Lower lobe of right lung (tissue), 2 donors: ENCODE measurements around the gene AK4. TPM values are rescaled to one million over a fixed set of nuclear protein-coding genes. Genes with fewer than 3 reads are reported as not detected.
"Not testable (repeated sequence)": the region's sequence is repeated elsewhere in the genome, so short reads cannot be mapped to it uniquely, and the experiment has no call there.

Source experiments
- ATAC-seq, 2 donors: fragments of 200-7000 bp; cut with Tn5 transposase; one replicate each; pipeline ENCODE4 v1.9.1; 2020 to 2022; ENCODE audit warnings: mild to moderate bottlenecking in 2 of 2, moderate library complexity in 2 of 2
- DNase-seq: peaks from one replicate; pipeline ENCODE4 v3.0.0-alpha.2; 2020
- H3K27ac ChIP-seq: fragments of 200-600 bp; one replicate; pipeline ENCODE4 v1.8.0; 2022
- H3K27me3 ChIP-seq: fragments of 200-600 bp; one replicate; pipeline ENCODE4 v1.8.0; 2022; ENCODE audit warnings: low read depth
- H3K36me3 ChIP-seq: fragments of 200-600 bp; one replicate; pipeline ENCODE4 v1.8.0; 2022; ENCODE audit warnings: mild to moderate bottlenecking
- H3K4me1 ChIP-seq: fragments of 200-600 bp; one replicate; pipeline ENCODE4 v1.8.0; 2022
- H3K4me3 ChIP-seq: fragments of 200-600 bp; one replicate; pipeline ENCODE4 v1.8.0; 2022; ENCODE audit warnings: mild to moderate bottlenecking
- H3K9me3 ChIP-seq: fragments of 200-600 bp; one replicate; pipeline ENCODE4 v1.8.0; 2022
- CTCF ChIP-seq: fragments of 200-600 bp; IDR thresholded peaks from one replicate; pipeline ENCODE4 v1.8.0; 2022; ENCODE audit warnings: antibody characterized with exemption, mild to moderate bottlenecking
- intact Hi-C: fragments of 100-400 bp; cut with DNase I; formaldehyde crosslinking; loops from one replicate; pipeline ENCODE4 v1.11.0; 2022
- long read RNA-seq: library from polyadenylated mRNA; unstranded; transcript quantifications from one replicate; pipeline ENCODE4 v2.0.0, GENCODE V29; 2021
- total RNA-seq: library from RNA; stranded (reverse); fragmentation: NEBNext Ultra II Directional; extraction: Animal tissue kit (Norgen Biotek cat#: 25700); gene quantifications from one replicate; pipeline ENCODE4 v1.2.1, GENCODE V29; 2021
- donor health status: DM: no; HTN: yes; CAD: no; lungs with severe emphysema.

AK4 gene
- 7.0 TPM for total RNA-seq
- long read RNA-seq, full-length matches to known transcripts = 2 of 3 reads
- long read RNA-seq, partial matches to known transcripts = 0 of 3 reads
- long read RNA-seq, other reads (novel, unspliced or antisense) = 1 of 3 reads

GRCh38 chr1:65148178-65148547 is at the start of gene AK4:
TSS of gene AK4 (plus strand) at chr1:65148203. CDS start at chr1:65148408, 205 bp downstream.
- DNase-seq, H3K4me1 ChIP-seq, H3K9me3 ChIP-seq, intact Hi-C loops, H3K36me3 ChIP-seq: not testable (repeated sequence)
- Histone ChIP-seq H3K4me3 (peak within 1 kb of the TSS; percentile 76), H3K27me3 (peaks cover 17% of the 10 kb centered on the region), H3K27ac (peak within 1 kb of the TSS; percentile 36)
- peak; percentile 35 to 46 for ATAC-seq

- no peak overlapping the region for H3K27ac ChIP-seq
- no peaks in the 10 kb centered on the region for H3K36me3 ChIP-seq
- no peak for DNase-seq
- H3K4me3 ChIP-seq = no peak overlapping the region
- no peaks in the 10 kb centered on the region for H3K27me3 ChIP-seq
- no peak for ATAC-seq
- intact Hi-C loops = no loop called here
- TF ChIP-seq CTCF = no peak
- H3K4me1 ChIP-seq = no peaks in the 10 kb centered on the region
- peaks cover 22% of the 10 kb centered on the region for H3K9me3 ChIP-seq
Measured at GRCh38 chr1:65103807-65104206, 44.2 kb upstream of the AK4 start.

- Histone ChIP-seq H3K4me1 (no peaks in the 10 kb centered on the region), H3K4me3 (no peak overlapping the region), H3K27me3 (no peaks in the 10 kb centered on the region), H3K36me3 (no peaks in the 10 kb centered on the region), H3K9me3 (peaks cover 10% of the 10 kb centered on the region), H3K27ac (no peak overlapping the region)
- ATAC-seq (no peak), DNase-seq (no peak)
- no peak for TF ChIP-seq CTCF
- intact Hi-C loops = no loop called here
Measured at GRCh38 chr1:65104854-65105534, 43.0 kb upstream of the AK4 start.

GRCh38 chr1:65105596-65105995 is 42.4 kb upstream of the AK4 start:
- intact Hi-C loops = no loop called here
- Histone ChIP-seq H3K4me3 (no peak overlapping the region), H3K27me3 (no peaks in the 10 kb centered on the region), H3K27ac (no peak overlapping the region), H3K9me3 (peaks cover 4% of the 10 kb centered on the region), H3K4me1 (no peaks in the 10 kb centered on the region), H3K36me3 (no peaks in the 10 kb centered on the region)
- ATAC-seq (no peak), DNase-seq (no peak)
- TF ChIP-seq CTCF = no peak

GRCh38 chr1:65108025-65108642 is 39.9 kb upstream of the AK4 start:
- Histone ChIP-seq H3K4me3 (no peak overlapping the region), H3K27ac (no peak overlapping the region), H3K36me3 (no peaks in the 10 kb centered on the region), H3K4me1 (no peaks in the 10 kb centered on the region), H3K9me3 (no peaks in the 10 kb centered on the region), H3K27me3 (no peaks in the 10 kb centered on the region)
- ATAC-seq (no peak), DNase-seq (no peak)
- intact Hi-C loops = no loop called here
- TF ChIP-seq CTCF = no peak

GRCh38 chr1:65109487-65109886 is 38.5 kb upstream of the AK4 start:
- no peaks in the 10 kb centered on the region for H3K36me3 ChIP-seq
- no peaks in the 10 kb centered on the region for H3K9me3 ChIP-seq
- intact Hi-C loops = no loop called here
- no peak for TF ChIP-seq CTCF
- H3K4me1 ChIP-seq = no peaks in the 10 kb centered on the region
- ATAC-seq = no peak
- no peak for DNase-seq
- H3K27ac ChIP-seq = no peak overlapping the region
- no peaks in the 10 kb centered on the region for H3K27me3 ChIP-seq
- H3K4me3 ChIP-seq = no peak overlapping the region
